HG03439 (cell line): ENCODE results near the gene IFT80.

Source experiments
- ATAC-seq: cut with Tn5 transposase; IDR thresholded peaks from one replicate; pipeline ENCODE4 v1.9.1; 2021; ENCODE audit warnings: mild to moderate bottlenecking, moderate library complexity; ENCODE audit not compliant: unreplicated experiment

The IFT80 gene

DNA sequence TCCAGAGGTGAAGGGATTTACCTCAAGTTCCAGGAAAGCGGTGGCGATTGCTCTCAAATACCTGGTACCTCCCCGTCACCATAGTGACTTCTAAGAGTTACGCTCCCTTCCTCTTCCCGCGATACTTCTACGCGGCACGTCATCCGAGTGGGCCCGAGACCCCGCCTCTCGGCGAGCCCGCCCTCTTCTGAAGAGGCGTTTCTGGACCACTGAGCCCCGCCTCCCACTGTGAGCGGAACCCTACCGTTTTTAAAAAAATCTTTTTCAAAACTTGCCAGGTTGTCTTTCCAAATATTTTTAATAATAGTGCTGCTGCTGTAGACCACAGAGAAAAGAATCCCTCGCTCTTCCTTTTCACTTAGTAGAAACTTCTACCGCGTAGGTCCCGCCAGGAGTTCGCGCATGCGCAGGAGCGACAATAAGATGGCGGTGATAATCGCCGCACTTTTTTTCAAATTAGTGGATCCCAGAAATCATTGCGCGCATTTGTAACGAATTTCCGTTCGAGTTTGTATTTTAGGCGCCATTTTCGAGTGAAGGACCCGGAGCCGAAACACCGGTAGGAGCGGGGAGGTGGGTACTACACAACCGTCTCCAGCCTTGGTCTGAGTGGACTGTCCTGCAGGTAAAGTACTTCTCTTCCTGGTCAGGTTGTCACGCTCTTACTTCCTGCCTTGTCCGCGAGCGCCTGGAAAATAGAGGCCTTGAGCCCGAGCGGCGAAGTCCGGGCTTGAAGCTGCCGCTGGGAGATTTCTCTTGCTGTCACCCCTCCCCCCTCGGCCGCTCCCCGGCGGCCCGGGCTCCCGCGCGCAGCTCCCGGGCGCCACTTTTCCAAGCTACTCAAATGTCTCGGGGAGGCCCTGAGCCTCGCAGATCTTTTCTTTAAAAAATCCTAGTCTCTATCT is at the start of gene IFT80, which contains the start of gene SMC4:
Gene IFT80 (minus strand): TSS at position 101 of the 905 bp plus-strand sequence. CDS start 14,625 bp downstream, outside the sequence.
Gene SMC4 (plus strand): TSS at position 526 of the 905 bp plus-strand sequence. CDS start 1,177 bp downstream, outside the sequence.
- peak; percentile 94 for ATAC-seq

DNA sequence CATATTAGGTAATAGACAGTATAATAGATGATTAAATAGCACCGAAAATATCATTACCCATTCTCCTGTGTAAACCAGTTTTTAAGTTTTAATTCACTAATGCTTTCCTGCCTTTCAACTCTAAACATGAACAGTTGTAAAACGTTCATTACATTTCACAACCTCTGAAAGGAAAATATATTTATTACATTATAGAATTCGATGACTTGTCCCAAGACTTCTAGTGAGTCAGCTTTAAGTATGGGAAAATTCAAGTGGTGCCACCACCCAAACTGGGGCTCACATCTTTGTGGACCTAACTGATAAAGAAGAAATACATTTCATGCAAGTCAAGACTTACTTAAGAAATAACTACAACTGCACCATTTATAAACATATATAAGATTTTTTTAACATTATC is 48.5 kb upstream of the IFT80 start:
- no peak for ATAC-seq

- ATAC-seq: no peak
These were observed 47.6 kb upstream of the IFT80 start for GRCh38 chr3:160446522-160447056.

GRCh38 chr3:160445854-160446253 is 46.8 kb upstream of the IFT80 start:
- no peak for ATAC-seq

GRCh38 chr3:160444411-160444810 is 45.4 kb upstream of the IFT80 start:
- no peak for ATAC-seq

- ATAC-seq: no peak
These were observed 41.7 kb upstream of the IFT80 start for GRCh38 chr3:160440687-160441086.

DNA sequence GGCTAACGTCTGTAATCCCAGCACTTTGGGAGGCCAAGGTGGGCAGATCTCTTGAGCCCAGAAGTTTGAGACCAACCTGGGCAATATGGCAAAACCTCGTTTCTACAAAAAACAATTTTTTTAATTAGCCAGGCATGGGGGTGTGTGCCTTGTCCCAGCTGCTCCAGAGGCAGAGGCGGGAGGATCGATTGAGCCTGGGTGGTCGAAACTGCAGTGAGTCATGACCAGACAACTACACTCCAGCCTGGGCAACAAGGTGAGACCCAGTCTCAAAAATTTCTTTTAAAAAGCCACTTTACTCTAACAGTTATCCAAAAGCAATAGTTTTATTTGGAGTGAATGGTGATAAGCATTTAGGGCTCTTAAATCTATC is 38.0 kb upstream of the IFT80 start:
- no peak for ATAC-seq

- ATAC-seq: no peak
These were observed 36.7 kb upstream of the IFT80 start for GRCh38 chr3:160435747-160436146.

- ATAC-seq: no peak
These were observed 36.1 kb upstream of the IFT80 start for GRCh38 chr3:160435095-160435494.

DNA sequence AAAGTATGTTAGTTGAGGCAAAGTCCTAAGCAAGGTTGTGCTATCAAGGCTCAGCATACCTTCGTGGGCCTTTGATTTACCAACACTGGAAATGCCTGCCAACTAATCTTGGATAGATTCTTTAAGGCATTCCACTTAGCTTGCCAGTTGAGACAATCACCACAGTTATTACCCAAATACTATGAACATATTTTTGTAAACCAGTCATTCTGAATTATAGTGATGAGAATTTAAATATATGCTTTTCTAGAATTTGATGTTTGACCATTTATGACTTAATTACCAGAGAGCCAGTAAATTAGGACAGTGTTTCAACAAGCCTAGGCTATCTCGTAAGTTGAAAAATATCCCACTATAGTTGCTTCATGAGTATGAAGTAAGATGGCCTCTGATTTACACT is 35.0 kb upstream of the IFT80 start:
- no peak for ATAC-seq

DNA sequence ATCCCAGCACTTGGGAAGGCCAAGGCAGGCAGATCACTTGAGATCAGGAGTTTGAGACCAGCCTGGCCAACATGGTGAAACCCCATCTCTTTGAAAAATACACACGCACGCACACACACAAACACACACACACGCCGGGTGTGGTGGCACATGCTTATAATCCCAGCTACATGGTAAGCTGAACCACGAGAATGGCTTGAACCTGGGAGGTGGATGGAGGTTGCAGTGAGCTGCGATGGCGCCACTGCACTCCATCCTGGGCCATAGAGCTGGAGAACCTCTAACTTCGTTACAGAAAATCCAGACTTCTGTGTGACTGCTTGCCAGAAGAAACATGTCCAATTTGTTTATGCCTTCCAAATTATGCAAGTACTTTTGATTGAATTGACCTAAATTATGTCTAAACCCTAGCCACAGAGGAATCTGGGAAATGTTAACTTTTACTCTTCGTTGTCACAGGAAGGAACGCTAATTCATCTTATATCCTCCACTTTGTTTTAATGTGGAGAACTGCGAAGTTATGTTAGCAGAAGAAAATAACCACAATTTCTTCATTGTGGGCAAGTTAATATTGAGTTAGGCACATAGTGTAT is 28.9 kb upstream of the IFT80 start:
- no peak for ATAC-seq

GRCh38 chr3:160417311-160417710 is 18.3 kb upstream of the IFT80 start:
- no peak for ATAC-seq

- ATAC-seq: peak; percentile 75
These were observed 14.7 kb upstream of the IFT80 start for GRCh38 chr3:160413613-160414248.

DNA sequence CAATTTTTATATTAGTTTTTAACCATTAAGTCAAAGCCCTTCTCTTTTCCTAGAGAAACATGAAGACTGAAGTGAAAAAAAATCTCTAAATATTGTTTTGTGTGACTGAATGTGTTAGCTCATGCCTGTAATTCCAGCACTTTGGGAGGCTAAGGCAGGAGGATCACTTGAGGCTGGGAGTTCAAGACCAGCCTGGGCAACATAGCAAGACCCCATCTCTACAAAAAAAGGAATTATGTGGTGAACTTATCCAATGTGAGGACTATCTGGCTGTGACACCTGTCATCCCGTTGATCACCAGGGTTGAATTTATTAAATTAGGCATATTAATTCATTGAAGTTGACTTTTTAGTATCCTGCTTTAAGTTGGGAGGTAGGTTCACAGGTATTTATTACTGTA is 13.5 kb upstream of the IFT80 start:
- ATAC-seq: no peak

GRCh38 chr3:160409812-160410610 is 11.0 kb upstream of the IFT80 start:
- ATAC-seq: no peak

DNA sequence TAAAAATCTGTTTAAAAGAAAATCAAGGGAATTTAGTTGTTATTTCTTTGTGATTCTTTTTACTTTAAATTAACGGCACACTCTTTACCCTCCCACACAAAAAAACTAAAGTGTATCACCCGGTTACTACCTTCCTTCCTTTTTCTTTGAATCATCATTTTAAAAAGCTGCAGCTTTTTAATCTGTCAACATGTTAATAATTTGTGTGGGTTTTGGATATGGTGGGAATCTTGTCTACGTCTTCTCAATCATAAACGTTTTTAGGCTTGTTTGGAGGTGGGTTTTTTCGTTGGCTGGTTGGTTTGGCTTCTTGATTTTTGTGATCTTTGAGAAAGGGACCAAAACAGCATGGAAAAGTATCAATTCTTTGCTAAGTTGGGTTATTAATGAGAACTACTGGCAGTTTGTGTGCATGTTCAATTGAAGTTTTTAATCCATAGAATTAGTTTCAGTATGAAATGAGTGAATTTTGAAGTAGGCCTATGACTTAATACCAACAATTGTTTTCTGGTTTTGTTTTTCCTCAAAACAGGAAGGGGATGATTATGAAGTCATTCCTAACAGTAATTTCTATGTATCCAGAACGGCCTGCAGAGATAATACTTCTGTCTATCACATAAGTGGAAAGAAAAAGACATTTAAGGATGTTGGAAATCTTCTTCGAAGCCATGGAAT is 4.9 kb upstream of the IFT80 start:
- ATAC-seq: no peak

- ATAC-seq: no peak
These were observed 4.1 kb upstream of the IFT80 start for GRCh38 chr3:160403028-160403545.

DNA sequence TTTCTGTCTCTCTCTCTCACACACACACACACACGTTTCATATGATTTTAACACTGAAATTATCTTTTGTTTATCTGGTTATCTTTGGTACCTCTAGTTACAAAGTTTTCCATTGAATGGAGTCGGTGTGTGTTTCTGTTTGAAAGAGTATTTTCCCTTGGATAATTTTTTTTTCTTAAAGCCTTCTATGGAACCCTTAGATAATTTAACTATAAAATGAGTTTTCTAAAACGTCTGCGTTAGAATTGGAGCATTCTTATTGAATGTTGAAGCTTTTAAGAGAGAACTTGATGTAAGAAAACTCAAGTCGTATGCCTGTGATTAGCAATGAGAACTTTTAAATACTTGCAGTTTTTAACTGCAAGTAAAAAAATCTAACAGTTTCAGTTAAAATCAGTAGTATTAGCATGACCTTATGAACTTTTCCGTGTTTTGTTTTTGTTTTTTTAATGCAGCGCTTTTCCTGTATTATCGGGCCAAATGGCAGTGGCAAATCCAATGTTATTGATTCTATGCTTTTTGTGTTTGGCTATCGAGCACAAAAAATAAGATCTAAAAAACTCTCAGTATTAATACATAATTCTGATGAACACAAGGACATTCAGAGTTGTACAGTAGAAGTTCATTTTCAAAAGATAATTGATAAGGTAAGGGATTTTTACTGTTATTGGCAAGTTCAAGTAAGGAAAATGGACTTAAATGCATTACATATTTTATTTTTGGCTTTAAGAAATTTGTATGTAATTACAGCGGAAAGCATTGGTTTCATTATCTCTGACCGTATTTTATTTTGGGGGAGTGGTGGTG is 3.4 kb upstream of the IFT80 start:
- ATAC-seq: no peak
